Measurements from ENCODE around the gene CC2D1B. TPM values are rescaled to one million over a fixed set of nuclear protein-coding genes. Genes with fewer than 3 reads are reported as not detected.

The CC2D1B gene
- total and polyA plus RNA-seq, 9 of the 15 experiments (the other 6 are each of a cell fraction or from before 2014, with no cell fraction given): 1.2 to 33.6 (median 25.5) TPM

DNA sequence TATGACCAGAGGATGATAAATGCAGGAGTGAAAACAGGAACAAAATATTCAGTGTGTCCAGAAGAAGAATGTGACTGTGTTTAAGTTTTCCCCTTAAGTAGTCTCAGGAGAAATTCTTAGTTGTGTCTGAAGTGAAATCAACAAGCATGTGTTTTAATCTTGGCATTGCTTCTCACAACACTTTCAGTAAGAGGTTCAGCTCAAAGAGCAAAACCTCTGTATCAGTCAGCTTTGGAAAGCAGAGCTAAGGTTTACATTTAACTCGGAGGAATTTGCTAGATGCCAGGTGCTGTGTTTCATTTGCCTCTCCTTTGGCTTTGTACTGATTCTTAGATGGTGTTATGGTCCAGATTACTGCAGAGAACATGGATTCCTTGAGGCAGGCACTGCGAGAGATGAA lies 28.6 kb downstream of the CC2D1B start:
- Histone ChIP-seq H3K4me2 (ENCODE audit: insufficient read depth, low read length) (no peak overlapping the region), H3K4me3 (no peak overlapping the region), H2AFZ (ENCODE audit: low read depth, low read length) (no peak overlapping the region), H3K4me1 (replicated peaks in 1 of 2; ENCODE audit: control insufficient read depth in 2 of 2, insufficient read depth in 2 of 2, low read length in 2 of 2) (no peaks in the 10 kb centered on the region), H4K20me1 (replicated peaks; ENCODE audit: control insufficient read depth, insufficient read depth, low read length) (no peaks in the 10 kb centered on the region), H3K27ac (ENCODE audit: extremely low read depth, low read depth, low read length) (no peak overlapping the region), H3K27me3 (ENCODE audit: control insufficient read depth in 2 of 2, insufficient read depth in 2 of 2, low read length in 2 of 2) (no peaks in the 10 kb centered on the region), H3K79me2 (ENCODE audit: control insufficient read depth, insufficient read depth, low read length) (no peaks in the 10 kb centered on the region), H3K9ac (ENCODE audit: insufficient read depth in 1 of 2, low read depth in 2 of 2, low read length in 2 of 2) (no peak overlapping the region), H3K9me3 (replicated peaks; ENCODE audit: control insufficient read depth, insufficient read depth, low read depth, low read length) (no peaks in the 10 kb centered on the region), H3K36me3 (ENCODE audit: control insufficient read depth, insufficient read depth, low read length) (peaks cover 8% of the 10 kb centered on the region; the same call in 2 of the 3 replicates), H3K9me1 (ENCODE audit: control insufficient read depth, insufficient read depth, low read length) (no peaks in the 10 kb centered on the region)
- DNase-seq (ENCODE audit: extremely low read depth in 1 of 4, low spot score in 3 of 4) (no peak), FAIRE-seq (no peak), ATAC-seq (no peak)
- POLR2A ChIA-PET: no interaction called here
- BruUV-seq (replicated peaks): no TSS peak
- intact Hi-C loops (cut with micrococcal nuclease) (no loop called here), in situ Hi-C loops (cut with MboI) (no loop called here)
- WGBS (ENCODE audit: insufficient coverage, low coverage, missing lambda C conversion rate): 56% methylated on average over 2 of the region's 2 CpGs
- CTCF ChIA-PET (ENCODE audit: low intra/inter-chr PET ratio): no interaction called here
- TF ChIP-seq BCLAF1 (IDR thresholded peaks at IDR 0.05; ENCODE audit: borderline replicate concordance in 1 of 2, control insufficient read depth in 1 of 2, low read depth in 2 of 2, low read length in 1 of 2) (no peak), CUX1 (CRISPR knock-in tag; IDR thresholded peaks at IDR 0.05) (no peak), ZNF609 (CRISPR knock-in tag; IDR thresholded peaks at IDR 0.05; ENCODE audit: borderline replicate concordance) (no peak), DACH1 (IDR thresholded peaks at IDR 0.05; ENCODE audit: partially characterized antibody) (no peak), ZFP30 (CRISPR knock-in tag; IDR thresholded peaks at IDR 0.05; ENCODE audit: borderline replicate concordance) (no peak)
- TF ChIP-seq, protein P1, sequence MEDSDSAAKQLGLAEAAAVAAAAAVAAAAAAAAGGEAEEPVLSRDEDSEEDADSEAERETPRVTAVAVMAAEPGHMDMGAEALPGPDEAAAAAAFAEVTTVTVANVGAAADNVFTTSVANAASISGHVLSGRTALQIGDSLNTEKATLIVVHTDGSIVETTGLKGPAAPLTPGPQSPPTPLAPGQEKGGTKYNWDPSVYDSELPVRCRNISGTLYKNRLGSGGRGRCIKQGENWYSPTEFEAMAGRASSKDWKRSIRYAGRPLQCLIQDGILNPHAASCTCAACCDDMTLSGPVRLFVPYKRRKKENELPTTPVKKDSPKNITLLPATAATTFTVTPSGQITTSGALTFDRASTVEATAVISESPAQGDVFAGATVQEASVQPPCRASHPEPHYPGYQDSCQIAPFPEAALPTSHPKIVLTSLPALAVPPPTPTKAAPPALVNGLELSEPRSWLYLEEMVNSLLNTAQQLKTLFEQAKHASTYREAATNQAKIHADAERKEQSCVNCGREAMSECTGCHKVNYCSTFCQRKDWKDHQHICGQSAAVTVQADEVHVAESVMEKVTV (CRISPR knock-in tag; IDR thresholded peaks at IDR 0.05): no peak
